ENCODE measurements around the gene NEURL3.

The NEURL3 gene

DNA sequence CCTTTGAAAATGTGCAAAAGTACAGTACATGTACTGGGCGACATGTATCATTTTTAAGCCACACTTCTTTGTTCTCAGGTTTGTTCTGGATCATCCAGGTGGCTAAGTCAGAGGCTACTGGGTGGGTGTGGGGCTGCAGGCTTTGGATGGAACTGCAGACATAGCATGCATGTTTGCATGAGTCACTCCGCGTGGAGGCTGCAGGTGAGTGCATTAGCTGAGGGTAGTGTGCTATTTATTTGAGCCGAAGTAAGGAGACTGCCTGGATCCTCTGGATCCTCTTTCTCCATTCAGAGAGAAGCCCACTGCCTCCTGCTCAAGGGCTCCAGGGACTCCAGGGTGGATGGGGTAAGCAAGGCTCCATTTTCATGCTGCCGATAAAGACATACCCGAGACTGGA lies 9.4 kb upstream of the NEURL3 start:
- Histone ChIP-seq H3K9me3 (no peaks in the 10 kb centered on the region), H3K27me3 (peaks cover 10% of the 10 kb centered on the region), H3K36me3 (no peaks in the 10 kb centered on the region), H3K27ac (no peak overlapping the region), H3K4me3 (ENCODE audit: low read depth in 1 of 2, low read length in 1 of 2) (no peak overlapping the region), H3K4me1 (ENCODE audit: control insufficient read depth in 1 of 2, insufficient read depth in 1 of 2, low read depth in 1 of 2, low read length in 1 of 2) (peaks cover 0 to 2% of the 10 kb centered on the region in 2 experiments)
- TF ChIP-seq, protein P1, sequence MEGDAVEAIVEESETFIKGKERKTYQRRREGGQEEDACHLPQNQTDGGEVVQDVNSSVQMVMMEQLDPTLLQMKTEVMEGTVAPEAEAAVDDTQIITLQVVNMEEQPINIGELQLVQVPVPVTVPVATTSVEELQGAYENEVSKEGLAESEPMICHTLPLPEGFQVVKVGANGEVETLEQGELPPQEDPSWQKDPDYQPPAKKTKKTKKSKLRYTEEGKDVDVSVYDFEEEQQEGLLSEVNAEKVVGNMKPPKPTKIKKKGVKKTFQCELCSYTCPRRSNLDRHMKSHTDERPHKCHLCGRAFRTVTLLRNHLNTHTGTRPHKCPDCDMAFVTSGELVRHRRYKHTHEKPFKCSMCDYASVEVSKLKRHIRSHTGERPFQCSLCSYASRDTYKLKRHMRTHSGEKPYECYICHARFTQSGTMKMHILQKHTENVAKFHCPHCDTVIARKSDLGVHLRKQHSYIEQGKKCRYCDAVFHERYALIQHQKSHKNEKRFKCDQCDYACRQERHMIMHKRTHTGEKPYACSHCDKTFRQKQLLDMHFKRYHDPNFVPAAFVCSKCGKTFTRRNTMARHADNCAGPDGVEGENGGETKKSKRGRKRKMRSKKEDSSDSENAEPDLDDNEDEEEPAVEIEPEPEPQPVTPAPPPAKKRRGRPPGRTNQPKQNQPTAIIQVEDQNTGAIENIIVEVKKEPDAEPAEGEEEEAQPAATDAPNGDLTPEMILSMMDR (IDR thresholded peaks at IDR 0.05), result no peak

DNA sequence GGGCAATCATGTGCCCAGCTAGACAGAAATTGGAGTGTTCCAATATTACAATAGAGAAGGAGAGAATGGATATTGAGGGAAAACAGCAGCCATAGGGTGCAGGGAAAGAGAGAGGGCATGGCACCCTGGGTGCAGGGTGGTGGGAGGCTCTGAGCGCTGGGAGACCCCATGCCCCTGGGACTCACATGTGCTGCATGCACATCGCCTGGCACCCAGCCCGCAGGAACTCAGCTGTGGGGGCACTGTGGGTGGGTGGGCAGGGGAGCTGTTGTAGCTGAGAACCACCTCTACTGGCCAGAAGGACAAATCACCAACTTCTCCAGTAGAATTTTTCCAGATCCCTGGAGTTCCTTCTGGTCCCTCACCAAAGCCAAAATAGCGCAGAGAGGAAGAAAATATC lies 7.2 kb upstream of the NEURL3 start:
- peaks cover 19% of the 10 kb centered on the region for H3K27me3 ChIP-seq
- no peaks in the 10 kb centered on the region for H3K36me3 ChIP-seq
- H3K9me3 ChIP-seq, result no peaks in the 10 kb centered on the region
- peaks cover 5 to 16% of the 10 kb centered on the region in 2 experiments for H3K4me1 ChIP-seq (ENCODE audit: control insufficient read depth in 1 of 2, insufficient read depth in 1 of 2, low read depth in 1 of 2, low read length in 1 of 2)
- H3K4me3 ChIP-seq (ENCODE audit: low read depth in 1 of 2, low read length in 1 of 2), result no peak overlapping the region
- no peak overlapping the region for H3K27ac ChIP-seq
- TF ChIP-seq, protein P1 (IDR thresholded peaks at IDR 0.05), result no peak

DNA sequence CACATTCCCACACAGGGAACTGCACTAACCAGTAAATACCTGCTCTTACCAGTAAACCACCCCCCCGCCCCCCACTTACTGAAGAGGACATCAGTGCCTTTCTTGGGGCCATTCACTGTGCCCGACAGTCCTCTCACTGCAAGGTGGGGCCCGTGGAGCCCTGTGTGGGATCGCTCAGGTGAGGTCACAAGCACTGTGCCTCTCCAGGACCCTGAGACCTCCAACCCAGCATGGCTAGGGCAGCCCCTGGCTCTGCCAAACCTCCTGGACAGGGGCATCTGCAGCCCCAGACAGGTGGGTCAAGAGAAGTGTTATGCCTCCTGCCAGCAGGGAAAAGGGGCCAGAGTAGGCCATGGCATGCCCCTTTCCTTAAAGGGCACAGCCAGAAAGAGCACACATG lies 6.7 kb upstream of the NEURL3 start:
- Histone ChIP-seq H3K4me1 (ENCODE audit: control insufficient read depth in 1 of 2, insufficient read depth in 1 of 2, low read depth in 1 of 2, low read length in 1 of 2) (peaks cover 5 to 16% of the 10 kb centered on the region in 2 experiments), H3K9me3 (no peaks in the 10 kb centered on the region), H3K36me3 (no peaks in the 10 kb centered on the region), H3K27me3 (peaks cover 19% of the 10 kb centered on the region), H3K27ac (no peak overlapping the region), H3K4me3 (ENCODE audit: low read depth in 1 of 2, low read length in 1 of 2) (no peak overlapping the region)
- TF ChIP-seq, protein P1 (IDR thresholded peaks at IDR 0.05), result no peak

DNA sequence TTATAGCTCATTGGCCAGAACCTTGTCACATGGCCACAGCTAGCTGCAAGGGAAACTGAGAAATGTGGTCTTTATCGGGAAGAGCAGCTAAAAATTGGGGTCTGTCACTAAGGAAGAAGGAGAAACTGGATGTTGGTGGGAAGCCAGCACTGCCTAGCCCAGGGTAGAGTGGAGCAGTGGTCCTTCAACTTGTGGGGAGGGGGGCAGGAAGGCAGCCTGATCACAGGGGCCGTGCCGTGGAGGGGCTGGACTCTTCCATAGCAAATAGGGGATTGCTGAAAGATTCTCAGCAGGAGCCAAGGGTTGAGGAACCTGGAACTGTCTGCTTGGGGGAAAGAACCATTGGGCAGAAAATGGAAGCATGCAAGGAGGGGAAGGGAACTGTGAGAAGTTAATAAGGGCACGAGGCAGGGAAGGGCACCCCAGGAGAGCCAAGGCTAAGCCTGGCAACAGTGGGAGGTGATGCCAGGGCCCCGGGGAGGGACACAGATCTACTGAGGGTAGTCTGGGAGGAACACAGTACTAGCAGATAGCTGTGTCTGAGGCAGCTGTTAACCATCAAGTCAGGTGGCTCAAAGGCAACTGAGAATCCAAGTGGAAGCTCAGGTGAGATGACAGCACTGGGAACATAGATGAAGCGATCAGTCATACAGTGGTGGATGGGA lies 5.9 kb upstream of the NEURL3 start:
- H3K4me1 ChIP-seq (ENCODE audit: control insufficient read depth in 1 of 2, insufficient read depth in 1 of 2, low read depth in 1 of 2, low read length in 1 of 2), result peaks cover 5 to 16% of the 10 kb centered on the region in 2 experiments
- H3K36me3 ChIP-seq, result no peaks in the 10 kb centered on the region
- TF ChIP-seq, protein P1 (IDR thresholded peaks at IDR 0.05), result no peak
- no peak overlapping the region for H3K4me3 ChIP-seq (ENCODE audit: low read depth in 1 of 2, low read length in 1 of 2)
- H3K27ac ChIP-seq, result no peak overlapping the region
- H3K27me3 ChIP-seq, result peaks cover 19% of the 10 kb centered on the region
- no peaks in the 10 kb centered on the region for H3K9me3 ChIP-seq

DNA sequence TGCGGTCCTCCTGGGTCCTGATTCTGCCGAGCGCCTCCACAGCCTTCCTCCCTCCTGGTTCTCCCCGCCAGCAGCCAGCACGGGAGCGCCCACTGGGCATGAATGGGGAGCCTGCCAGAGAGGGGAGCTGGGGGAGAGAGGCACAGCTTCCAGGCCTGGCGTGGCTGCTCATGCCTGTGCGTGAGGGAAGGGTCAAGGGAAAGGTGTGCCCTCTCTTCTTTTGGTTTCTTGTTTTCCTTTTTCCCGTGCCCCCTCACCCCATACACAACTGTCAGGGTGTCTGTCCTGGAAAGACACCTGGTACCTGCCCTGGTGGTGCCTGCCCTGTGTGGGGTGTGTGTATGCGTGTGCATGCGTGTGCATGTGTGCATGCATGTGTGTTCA lies 4.7 kb upstream of the NEURL3 start:
- H3K9me3 ChIP-seq, result no peaks in the 10 kb centered on the region
- H3K4me3 ChIP-seq (ENCODE audit: low read depth in 1 of 2, low read length in 1 of 2), result no peak overlapping the region
- no peaks in the 10 kb centered on the region for H3K36me3 ChIP-seq
- H3K27ac ChIP-seq, result no peak overlapping the region
- TF ChIP-seq, protein P1 (IDR thresholded peaks at IDR 0.05), result no peak
- peaks cover 5 to 16% of the 10 kb centered on the region in 2 experiments for H3K4me1 ChIP-seq (ENCODE audit: control insufficient read depth in 1 of 2, insufficient read depth in 1 of 2, low read depth in 1 of 2, low read length in 1 of 2)
- peaks cover 19% of the 10 kb centered on the region for H3K27me3 ChIP-seq

All from neutrophil (primary cell).